Amniotic stem cell (primary cell): ENCODE results near the gene TTC31.

Experiments
- DNase-seq: peaks from one replicate; lab custom pipeline; 2025; lab: John Stamatoyannopoulos, UW

TTC31 gene

DNA sequence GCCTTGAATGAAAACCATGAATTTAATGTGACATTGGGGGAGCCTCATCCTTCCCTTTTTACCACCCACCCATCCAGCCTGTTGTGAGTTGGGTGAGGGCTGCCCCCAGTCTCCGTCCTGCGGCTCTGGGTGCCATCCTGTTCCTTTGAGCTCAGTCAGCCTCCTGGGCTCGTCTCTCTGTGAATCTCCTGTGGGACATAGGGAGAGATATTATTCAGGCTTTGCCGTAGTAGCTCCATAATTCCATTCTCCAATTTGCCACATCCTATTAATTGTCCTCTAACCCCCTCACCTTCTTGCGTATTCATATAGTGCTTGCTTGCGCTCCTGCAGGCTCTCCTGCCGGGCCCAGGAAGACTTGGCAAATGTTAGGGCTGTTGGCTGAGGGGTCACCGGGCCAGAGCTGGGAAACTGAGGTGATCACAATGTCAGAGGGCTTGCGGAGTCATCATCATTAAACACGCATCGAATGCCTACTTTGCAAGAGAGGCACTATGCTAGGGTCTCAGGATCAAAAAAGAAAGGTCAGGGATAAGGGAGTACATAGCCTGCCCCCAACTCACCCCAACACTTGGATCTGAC lies 43.9 kb downstream of the TTC31 start:
- no peak for DNase-seq

DNA sequence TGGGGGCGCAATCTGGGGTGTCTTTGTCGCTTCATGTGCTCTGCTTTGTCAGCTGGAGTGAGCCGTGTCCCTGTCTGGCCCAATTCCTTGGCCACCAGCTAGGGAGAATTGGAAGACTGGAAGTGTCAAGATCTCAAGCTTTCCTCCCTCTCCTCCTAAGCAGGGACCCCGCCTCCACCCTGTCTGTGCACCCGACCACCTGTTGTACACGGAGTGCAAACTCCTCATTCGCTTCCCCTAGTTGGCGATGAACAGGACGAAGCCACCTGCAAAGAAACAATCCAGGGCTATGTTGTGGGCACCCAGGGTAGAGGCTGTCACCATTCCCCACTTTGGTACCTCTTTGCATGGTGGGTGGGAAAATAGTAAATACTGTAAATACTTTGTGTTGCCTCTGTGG lies 44.9 kb downstream of the TTC31 start:
- no peak for DNase-seq

DNA sequence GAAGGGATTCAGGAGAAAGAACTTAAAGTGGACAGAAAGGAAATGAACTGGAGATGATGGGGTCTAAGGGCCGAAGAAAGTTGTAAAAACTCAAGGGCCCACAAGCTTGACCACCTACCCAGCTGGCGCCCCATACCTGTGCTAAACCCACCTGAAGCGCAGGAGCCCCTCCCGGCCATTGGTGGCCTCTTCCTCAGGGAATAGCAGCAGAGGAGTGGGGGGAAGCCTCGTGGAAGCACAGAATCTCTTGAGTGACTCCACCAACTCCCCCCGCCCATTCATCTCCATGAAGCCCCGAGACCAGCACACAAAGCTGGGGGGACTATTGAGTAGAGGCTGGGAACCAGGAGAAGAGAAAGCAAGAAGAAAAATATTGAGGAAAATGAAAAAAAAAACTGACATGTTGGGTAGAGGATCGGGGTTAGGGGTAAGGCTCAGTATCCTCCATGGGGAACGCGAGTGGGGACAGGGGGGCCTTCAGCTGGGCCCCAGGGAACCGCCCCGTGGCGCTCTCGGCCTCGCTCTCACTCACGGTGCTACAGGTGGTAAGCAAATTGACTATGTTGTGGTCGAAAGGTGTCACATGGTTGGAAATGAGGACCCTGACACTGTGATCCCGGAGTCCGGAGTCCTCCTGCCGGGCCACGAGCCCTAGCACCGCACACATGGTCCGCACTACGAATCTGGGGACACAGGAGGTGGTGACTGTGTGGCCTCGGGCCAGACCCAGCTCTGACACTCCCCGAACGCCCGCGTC lies 45.9 kb downstream of the TTC31 start:
- no peak for DNase-seq

DNA sequence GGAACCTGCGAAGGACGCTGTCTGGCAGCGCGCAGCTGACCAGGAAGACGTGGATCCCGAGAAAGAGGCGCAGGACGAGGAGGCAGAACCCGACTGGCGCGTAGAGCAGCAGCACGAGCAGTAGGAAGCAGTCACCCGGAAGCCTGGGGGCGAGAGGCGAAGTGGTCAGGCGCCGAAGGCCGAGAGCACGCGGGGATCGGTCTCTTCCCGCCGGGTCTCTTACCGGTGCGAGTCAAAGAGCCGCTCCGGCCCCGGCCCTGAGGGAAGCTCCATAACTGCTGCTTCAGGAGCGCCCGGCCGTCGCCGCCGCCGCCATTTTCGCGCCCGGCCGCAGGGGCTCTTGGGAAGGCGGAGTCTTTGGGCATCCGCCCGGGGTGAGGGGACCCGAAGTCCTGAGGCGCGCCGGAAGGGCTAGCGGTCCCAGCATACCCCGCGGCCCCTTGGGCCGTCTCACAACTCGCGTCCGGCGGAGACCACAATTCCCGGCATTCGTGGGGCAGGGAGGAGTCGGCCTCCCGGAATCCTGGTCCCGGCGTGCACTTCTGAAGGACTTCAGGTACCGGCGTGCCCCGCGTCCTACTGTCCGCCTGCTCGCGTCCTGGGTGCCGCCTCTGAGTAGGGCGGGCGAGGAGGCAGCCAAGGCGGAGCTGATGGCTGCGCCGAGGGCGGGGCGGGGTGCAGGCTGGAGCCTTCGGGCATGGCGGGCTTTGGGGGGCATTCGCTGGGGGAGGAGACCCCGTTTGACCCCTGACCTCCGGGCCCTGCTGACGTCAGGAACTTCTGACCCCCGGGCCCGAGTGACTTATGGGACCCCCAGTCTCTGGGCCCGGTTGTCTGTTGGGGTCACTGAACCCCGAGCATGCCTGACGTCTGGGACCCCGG lies 46.7 kb downstream of the TTC31 start, which contains the start of the genes AUP1 and HTRA2:
TSS of gene AUP1 (minus strand) at position 350 of the 882 bp plus-strand sequence. CDS start at position 273, 77 bp downstream.
TSS of gene HTRA2 (plus strand) at position 577 of the 882 bp plus-strand sequence. CDS start at position 651, 74 bp downstream.
- DNase-seq: peak; percentile 99

DNA sequence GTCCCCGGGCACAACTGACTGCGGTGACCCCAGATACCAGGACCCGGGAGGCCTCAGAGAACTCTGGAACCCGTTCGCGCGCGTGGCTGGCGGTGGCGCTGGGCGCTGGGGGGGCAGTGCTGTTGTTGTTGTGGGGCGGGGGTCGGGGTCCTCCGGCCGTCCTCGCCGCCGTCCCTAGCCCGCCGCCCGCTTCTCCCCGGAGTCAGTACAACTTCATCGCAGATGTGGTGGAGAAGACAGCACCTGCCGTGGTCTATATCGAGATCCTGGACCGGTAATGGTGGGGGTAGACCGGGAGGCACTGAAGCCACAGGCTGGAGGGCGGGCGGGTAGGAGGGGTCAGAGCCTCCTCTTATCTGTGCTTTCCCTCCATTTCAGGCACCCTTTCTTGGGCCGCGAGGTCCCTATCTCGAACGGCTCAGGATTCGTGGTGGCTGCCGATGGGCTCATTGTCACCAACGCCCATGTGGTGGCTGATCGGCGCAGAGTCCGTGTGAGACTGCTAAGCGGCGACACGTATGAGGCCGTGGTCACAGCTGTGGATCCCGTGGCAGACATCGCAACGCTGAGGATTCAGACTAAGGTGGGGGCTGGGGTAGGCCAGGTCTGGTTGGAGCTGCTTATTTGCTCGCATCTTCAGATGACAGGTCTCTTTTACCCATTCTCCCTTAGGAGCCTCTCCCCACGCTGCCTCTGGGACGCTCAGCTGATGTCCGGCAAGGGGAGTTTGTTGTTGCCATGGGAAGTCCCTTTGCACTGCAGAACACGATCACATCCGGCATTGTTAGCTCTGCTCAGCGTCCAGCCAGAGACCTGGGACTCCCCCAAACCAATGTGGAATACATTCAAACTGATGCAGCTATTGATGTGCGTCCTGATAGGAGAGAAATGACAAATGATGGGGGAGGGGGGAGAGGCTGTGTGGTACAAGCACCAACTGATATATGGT lies 47.6 kb downstream of the TTC31 start:
- DNase-seq: no peak

DNA sequence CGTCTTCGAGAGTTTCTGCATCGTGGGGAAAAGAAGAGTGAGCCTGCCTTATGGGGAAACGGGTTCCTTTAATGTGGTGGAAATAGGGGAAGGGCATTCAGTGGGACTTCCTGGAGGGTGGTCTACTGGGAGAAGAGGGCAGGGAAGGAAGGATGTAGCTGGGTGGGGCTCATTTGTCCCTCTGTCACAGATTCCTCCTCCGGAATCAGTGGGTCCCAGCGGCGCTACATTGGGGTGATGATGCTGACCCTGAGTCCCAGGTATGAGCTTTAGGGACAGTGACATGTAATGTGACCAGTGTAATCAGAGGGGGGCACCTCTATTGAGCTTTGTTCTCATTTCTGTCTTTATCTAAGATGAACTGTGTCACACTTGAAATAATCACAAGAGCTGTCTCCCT lies 48.8 kb downstream of the TTC31 start:
- no peak for DNase-seq

DNA sequence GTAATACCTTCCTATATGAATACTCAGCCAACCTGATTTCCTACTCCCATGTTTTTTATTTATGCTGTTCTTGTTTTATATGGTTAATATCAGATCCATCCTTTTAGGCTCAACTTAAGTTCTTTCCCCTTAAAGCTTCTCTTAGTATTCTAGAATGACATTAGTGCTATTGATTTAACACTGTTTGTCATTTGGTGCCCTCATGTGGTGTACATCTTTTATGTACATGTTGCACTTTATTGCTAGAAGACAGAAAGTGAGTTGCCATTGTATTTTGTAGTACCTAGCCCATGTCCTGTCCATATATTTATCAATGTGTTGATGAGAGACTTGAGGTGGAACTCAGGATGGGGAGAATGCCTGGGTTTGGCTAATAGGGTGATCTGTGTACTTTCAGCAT lies 49.3 kb downstream of the TTC31 start:
- no peak for DNase-seq

DNA sequence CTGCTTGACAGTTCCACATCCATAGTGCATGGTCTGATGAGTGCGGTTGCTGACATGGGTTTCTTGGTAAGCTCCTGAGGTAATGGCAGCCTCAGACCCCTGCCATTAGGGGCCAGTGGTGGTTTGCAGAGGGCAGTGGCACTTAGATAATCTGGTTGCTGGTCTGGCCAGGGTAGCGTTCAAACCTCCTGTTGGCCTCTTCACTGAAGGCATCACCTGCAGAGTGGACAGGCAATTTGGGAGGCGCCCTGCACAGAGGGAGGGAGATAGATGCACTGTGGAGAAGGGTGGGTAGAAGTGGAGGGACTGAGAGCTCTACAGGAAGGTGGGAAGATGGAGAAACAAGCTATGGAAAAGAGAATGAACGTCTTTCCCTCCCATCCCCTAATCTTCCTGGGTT lies 50.6 kb downstream of the TTC31 start:
- DNase-seq: no peak

DNA sequence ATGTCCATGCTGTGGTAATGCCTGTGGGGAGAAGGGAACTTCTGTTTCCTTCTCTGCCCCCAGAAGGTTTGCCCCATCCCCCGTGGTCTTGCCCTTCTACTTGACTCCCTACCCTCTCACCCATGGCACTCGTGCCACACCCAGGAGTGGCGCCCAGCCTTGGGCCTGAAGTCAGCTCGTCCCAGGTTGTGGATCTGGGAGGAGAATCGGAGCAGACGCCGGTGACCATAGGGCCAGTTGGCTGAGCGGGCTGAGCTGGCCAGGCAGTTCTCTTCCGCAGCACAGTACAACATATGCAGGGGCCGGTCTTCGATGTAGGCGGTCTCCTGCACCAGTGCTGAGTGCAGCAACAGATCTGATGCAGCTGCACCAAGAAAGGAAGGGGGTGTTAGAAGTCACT lies 51.5 kb downstream of the TTC31 start:
- no peak for DNase-seq

DNA sequence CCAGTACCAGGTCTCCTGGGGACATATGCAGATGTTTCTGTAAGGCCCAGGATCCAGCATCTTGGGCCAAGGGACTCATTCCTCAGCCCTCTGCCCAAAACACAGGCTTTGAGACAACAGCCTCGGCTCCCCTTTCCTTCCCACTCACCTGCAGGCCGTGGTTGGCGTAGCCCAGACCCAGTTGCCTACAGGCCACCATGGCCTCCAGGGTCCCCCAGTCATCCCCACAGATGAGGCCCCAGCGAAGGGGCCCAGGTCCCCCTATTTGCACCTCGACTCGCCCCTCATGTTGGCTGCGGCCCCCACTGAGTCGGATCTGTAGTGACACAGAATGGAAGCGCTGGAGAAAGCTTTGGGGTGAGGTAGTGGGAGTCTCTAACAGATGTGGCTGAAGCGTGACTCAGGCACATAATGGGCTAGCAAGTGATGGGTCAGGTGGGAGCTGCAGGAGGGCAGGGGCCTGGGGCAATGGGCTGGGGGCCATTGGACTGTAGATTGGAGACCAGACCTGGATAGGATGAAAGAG lies 52.6 kb downstream of the TTC31 start:
- no peak for DNase-seq

DNA sequence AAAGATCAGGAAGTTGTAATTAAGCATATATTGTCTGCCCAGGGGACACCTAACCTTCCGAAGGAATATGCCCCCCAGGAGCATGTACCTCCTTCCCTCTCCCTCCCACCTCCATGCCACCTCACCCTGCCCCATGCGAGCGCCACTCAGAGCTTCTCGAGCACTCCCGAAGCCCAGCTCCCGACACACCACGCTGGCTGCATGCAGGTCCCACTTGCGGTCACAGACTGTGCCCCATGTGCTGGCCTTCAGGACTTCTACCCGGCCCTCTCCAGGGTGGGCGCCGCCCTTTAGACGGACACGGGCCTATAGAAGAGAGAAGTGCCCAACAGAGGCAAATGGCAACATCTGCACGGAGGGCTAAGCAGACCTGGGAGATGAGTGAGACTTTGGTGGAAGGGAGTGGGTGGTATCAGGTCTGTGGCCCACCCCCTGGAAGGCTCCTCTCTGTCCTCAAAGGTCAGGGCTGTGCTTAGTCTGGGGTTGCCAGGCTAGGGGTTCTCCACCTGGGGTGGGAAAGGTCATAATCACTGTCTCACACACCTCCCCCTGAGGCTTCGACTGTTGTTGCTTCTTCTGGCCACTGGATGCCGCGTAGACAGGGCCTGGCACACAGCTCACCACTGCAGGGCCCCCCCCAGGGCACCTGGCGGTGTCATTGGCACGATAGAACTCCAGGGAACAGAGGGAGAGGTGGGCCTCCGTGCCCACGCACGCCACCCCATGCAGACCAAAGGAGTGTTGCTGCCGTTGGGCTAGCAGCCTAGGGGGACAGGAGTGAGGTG lies 53.5 kb downstream of the TTC31 start:
- DNase-seq: no peak

DNA sequence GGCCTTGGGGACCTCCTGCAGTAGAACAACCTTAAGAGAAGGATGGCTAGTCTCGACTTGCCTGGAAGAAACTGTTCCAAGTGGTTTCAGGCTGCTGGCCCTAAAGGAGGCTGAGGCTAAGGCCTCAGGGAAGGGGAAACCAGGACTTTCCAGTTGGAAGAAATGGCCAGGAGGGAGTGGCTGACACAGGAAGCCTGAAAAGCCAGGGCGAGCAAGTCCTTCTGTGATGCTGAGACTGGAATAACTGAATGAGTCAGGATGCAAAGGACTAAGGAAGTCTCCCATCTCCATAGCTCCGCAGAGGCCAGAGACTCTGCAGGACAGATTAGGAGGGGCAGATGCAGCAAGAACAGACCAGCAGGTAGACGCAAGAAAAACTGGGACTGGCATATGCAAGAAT lies 54.3 kb downstream of the TTC31 start:
- no peak for DNase-seq

DNA sequence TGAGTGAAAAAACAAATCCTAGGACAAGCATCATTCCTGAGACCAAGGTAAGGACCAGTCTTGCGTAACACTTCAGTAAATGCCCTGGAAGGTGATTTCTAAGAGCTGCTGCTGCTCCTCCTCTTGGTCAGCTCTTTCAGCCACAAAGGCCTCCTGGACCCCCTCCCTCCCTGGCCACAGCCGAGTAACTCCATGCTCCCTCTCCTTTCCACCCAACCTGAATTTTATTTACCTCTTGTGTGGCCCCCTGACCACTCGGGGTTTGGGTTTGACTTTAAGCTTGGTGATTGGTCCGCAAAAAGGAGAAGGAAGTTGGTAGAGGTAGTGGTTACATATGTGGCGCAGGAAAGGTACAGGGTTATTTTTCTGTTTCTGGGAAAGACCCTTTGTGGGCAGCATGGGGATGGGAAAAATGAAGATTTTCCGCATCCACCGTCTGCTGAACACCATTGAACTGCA lies 56.0 kb downstream of the TTC31 start:
- no peak for DNase-seq

DNA sequence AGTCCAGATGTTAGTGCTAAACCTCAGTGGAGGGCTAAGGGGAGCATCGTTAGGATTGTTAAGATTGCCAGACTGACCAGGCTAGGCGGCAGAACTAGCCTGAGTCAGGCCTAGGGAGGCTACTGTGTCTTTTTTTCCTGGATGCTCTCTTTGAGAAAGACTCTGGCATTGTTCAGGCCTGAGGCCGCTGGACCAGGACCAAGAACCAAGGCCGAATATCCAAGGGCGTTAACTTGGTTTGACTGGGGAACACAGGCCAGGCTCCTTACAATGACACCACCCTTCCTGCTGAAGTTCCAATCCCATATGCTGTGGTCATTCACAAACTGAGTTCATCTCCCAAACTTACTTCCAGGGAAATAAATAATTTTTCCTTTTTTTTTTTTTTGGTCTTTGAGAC lies 57.4 kb downstream of the TTC31 start:
- DNase-seq: no peak

DNA sequence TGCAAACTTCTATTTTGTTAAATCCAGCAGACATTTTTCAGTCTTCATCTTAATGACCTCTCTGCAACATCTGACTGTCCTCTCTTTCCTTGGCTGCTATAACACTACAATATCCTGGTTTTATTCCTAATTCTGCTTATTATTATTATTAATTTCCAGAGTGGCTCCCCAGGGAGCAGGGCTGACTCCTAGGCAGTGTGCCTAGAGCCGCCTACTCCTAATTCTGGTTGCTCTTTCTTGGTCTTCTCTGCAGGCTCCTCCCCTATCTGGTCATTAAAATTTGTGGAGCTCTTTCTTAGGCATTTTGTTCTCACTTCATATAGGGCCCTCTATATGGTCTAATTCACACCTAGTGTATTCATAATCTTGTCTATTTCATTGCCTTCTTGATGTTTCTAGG lies 60.1 kb downstream of the TTC31 start:
- no peak for DNase-seq
